GM23248 (cell line): ENCODE measurements around the gene TRAPPC2. TPM values are rescaled to one million over a fixed set of nuclear protein-coding genes. Genes with fewer than 3 reads are reported as not detected.
"Not testable (repeated sequence)": the region's sequence is repeated elsewhere in the genome, so short reads cannot be mapped to it uniquely, and the experiment has no call there.

ENCODE experiments used
- DNase-seq: peaks from one replicate; pipeline ENCODE4 v3.0.0-alpha.2; 2015
- H2AFZ ChIP-seq: fragments of 200-600 bp; sonication (generic); 2 replicates; pipeline ENCODE4 v1.6.1; 2016; ENCODE audit warnings: antibody characterized with exemption
- H3F3A ChIP-seq: fragments of 200-600 bp; sonication (generic); 2 replicates; pipeline ENCODE4 v1.6.1; 2016; ENCODE audit warnings: mild to moderate bottlenecking, antibody characterized with exemption, mixed run types; ENCODE audit not compliant: insufficient read depth
- H3K27ac ChIP-seq: fragments of 200-600 bp; sonication (generic); 2 replicates; pipeline ENCODE4 v1.5.1; 2016; ENCODE audit warnings: mild to moderate bottlenecking
- H3K27me3 ChIP-seq: fragments of 200-600 bp; sonication (generic); replicated peaks from 2 replicates; pipeline ENCODE4 v1.6.1; 2016; ENCODE audit warnings: mild to moderate bottlenecking; ENCODE audit not compliant: insufficient read depth
- H3K36me3 ChIP-seq: fragments of 200-600 bp; sonication (generic); 2 replicates; pipeline ENCODE4 v1.6.1; 2016; ENCODE audit warnings: low read depth, mild to moderate bottlenecking
- H3K4me1 ChIP-seq: fragments of 200-600 bp; sonication (generic); 2 replicates; pipeline ENCODE4 v1.6.1; 2016; ENCODE audit warnings: mild to moderate bottlenecking; ENCODE audit not compliant: insufficient read depth
- H3K4me2 ChIP-seq: fragments of 200-600 bp; sonication (generic); one replicate; pipeline ENCODE4 v1.6.1; 2016; ENCODE audit warnings: mild to moderate bottlenecking; ENCODE audit not compliant: unreplicated experiment
- H3K4me3 ChIP-seq: fragments of 200-600 bp; sonication (generic); 2 replicates; pipeline ENCODE4 v1.5.1; 2016; ENCODE audit warnings: mild to moderate bottlenecking
- H3K79me2 ChIP-seq: fragments of 200-600 bp; sonication (generic); 2 replicates; pipeline ENCODE4 v1.6.1; 2016; ENCODE audit warnings: mild to moderate bottlenecking; ENCODE audit not compliant: insufficient read depth
- H3K9ac ChIP-seq: fragments of 200-600 bp; sonication (generic); 2 replicates; pipeline ENCODE4 v1.6.1; 2016; ENCODE audit warnings: mild to moderate bottlenecking
- H3K9me2 ChIP-seq: fragments of 200-600 bp; sonication (generic); 2 replicates; pipeline ENCODE4 v1.6.1; 2016; ENCODE audit warnings: mixed run types, mild to moderate bottlenecking, moderate library complexity; ENCODE audit not compliant: insufficient read depth
- H3K9me3 ChIP-seq: fragments of 200-600 bp; sonication (generic); one replicate; pipeline ENCODE4 v1.6.1; 2017; ENCODE audit warnings: low read depth
- H4K20me1 ChIP-seq: fragments of 200-600 bp; sonication (generic); 2 replicates; pipeline ENCODE4 v1.6.0; 2016; ENCODE audit not compliant: insufficient read depth
- EZH2 ChIP-seq: fragments of 200-600 bp; sonication (generic); IDR thresholded peaks from 2 replicates; pipeline ENCODE4 v1.6.1; 2018; ENCODE audit warnings: antibody characterized with exemption, mild to moderate bottlenecking; ENCODE audit not compliant: insufficient read depth, poor library complexity, severe bottlenecking
- EZH2phosphoT487 ChIP-seq: fragments of 200-600 bp; sonication (generic); IDR thresholded peaks from 2 replicates; pipeline ENCODE4 v1.6.1; 2018; ENCODE audit warnings: antibody characterized with exemption, moderate library complexity, mild to moderate bottlenecking, low read depth; ENCODE audit not compliant: insufficient read depth
- WGBS, 2 experiments: methylation state at CpG; one replicate each; pipeline ENCODE4 v1.1.6; 2015 to 2017; ENCODE audit warnings: low lambda C conversion rate in 2 of 2, low coverage in 1 of 2; ENCODE audit errors: missing lambda C conversion rate in 2 of 2; 5-methylcytosine and 5-hydroxymethylcytosine counted together
- in situ Hi-C: fragments of 300-500 bp; cut with MboI; formaldehyde crosslinking; loops from 2 replicates; pipeline ENCODE4 v1.15.0; 2020
- polyA plus RNA-seq: library from polyadenylated mRNA; unstranded; fragments of >200 nt; fragmentation: Nextera tagmentation; extraction: Ambion mirVana; gene quantifications from 2 replicates; pipeline ENCODE4 v1.2.1, GENCODE V29; 2016
- total RNA-seq: library from RNA; depleted of rRNA; stranded (reverse); fragments of >200 nt; shearing (Covaris generic); gene quantifications from 2 replicates; pipeline ENCODE4 v1.2.3, GENCODE V29; 2014

TRAPPC2 gene
- total and polyA plus RNA-seq, 2 experiments from 2014 or later = 10.4 to 12.0 TPM

DNA sequence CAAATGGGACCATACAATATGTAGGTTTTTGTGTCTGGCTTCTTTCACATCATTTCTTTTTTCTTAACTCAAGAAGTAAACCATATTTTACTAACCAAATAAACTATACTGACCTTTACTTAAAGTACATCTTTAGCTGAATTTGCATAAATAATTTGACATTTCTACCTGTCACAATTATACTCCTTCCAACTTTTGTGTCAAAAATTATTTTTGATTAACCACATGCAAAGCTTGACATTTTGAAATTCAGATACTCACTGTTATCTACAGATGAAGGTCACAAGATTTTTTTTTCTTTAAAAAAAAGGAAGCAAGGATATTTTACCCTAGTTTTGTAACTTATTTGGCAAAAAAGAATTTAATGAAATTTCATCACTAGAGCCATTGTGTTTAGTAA is 57.5 kb downstream of the TRAPPC2 start:
- Histone ChIP-seq H3K27ac (no peak overlapping the region), H3K79me2 (no peaks in the 10 kb centered on the region), H3K4me1 (no peaks in the 10 kb centered on the region), H3F3A (no peaks in the 10 kb centered on the region), H3K9ac (no peak overlapping the region), H2AFZ (no peak overlapping the region), H3K36me3 (no peaks in the 10 kb centered on the region), H4K20me1 (no peaks in the 10 kb centered on the region), H3K9me2 (no peaks in the 10 kb centered on the region), H3K27me3 (no peaks in the 10 kb centered on the region), H3K4me3 (no peak overlapping the region), H3K9me3 (no peaks in the 10 kb centered on the region), H3K4me2 (no peak overlapping the region)
- no peak for DNase-seq
- TF ChIP-seq EZH2 (no peak), EZH2phosphoT487 (no peak)
- in situ Hi-C loops = no loop called here

DNA sequence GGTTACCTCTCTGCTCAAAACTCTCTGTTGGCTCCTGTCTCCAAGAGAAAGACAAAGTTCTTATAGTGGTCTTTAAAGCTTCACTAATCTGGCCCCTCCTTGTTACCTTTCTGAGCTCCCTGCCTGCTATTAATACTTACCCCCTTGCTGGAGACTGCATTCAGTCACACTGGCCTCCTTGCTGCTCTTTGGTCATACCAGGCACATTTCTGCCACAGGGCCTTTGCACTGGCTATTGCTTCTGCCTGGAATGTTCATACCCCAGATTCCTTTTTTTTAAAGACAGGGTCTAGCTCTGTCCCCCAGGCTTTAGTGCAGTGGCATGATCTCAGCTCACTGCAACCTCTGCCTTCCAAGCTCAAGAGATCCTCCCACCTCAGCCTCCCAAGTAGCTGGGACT is 61.4 kb downstream of the TRAPPC2 start:
- no peak for TF ChIP-seq EZH2
- TF ChIP-seq EZH2phosphoT487 = no peak
- Histone ChIP-seq H3K36me3 (no peaks in the 10 kb centered on the region), H4K20me1 (no peaks in the 10 kb centered on the region), H3K4me1 (peaks cover 8% of the 10 kb centered on the region), H3K9me2 (no peaks in the 10 kb centered on the region), H3K27me3 (no peaks in the 10 kb centered on the region), H3F3A (no peaks in the 10 kb centered on the region), H3K79me2 (no peaks in the 10 kb centered on the region), H3K9me3 (no peaks in the 10 kb centered on the region), H3K27ac (no peak overlapping the region), H3K4me3 (no peak overlapping the region), H3K9ac (no peak overlapping the region), H2AFZ (no peak overlapping the region), H3K4me2 (no peak overlapping the region)
- DNase-seq = no peak
- in situ Hi-C loops = loop anchor here (25.0 kb wide), 1 partner anchor 364 kb away; the partner anchor contains the start of gene GEMIN8

DNA sequence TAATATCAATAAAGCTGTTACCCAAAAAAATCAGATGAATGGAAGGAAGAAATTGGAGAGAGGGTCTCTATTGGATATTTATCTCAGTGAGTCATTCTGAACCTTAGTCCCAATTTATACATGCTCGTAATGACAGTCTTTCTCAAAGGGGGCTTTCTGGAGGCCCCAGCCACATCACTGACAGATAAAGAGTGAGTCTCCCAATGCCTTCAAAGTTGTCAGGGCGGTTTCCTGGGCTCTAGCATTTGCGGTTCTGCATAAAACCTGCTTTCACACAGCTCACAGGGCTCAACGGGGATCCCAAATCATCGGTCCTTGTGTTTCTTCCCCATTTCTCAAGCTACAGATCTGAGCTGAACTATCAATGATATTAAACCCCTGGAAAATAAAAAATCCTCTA is 64.2 kb downstream of the TRAPPC2 start:
- Histone ChIP-seq H3K4me1 (peaks cover 14% of the 10 kb centered on the region), H2AFZ (no peak overlapping the region), H4K20me1 (no peaks in the 10 kb centered on the region), H3K9ac (no peak overlapping the region), H3K9me2 (no peaks in the 10 kb centered on the region), H3K36me3 (no peaks in the 10 kb centered on the region), H3K9me3 (no peaks in the 10 kb centered on the region), H3K27ac (no peak overlapping the region), H3K79me2 (no peaks in the 10 kb centered on the region), H3F3A (0 out of 2 replicates have a peak, but pooled peaks cover 4% of the 10 kb centered on the region), H3K4me3 (no peak overlapping the region), H3K27me3 (no peaks in the 10 kb centered on the region), H3K4me2 (no peak overlapping the region)
- WGBS, 2 experiments = 95 to 100% methylated on average over 5 of the region's 5 CpGs
- TF ChIP-seq EZH2phosphoT487 (no peak), EZH2 (no peak)
- no peak for DNase-seq
- in situ Hi-C loops = loop anchor here (25.0 kb wide), 1 partner anchor 367 kb away; the partner anchor contains the start of gene GEMIN8

DNA sequence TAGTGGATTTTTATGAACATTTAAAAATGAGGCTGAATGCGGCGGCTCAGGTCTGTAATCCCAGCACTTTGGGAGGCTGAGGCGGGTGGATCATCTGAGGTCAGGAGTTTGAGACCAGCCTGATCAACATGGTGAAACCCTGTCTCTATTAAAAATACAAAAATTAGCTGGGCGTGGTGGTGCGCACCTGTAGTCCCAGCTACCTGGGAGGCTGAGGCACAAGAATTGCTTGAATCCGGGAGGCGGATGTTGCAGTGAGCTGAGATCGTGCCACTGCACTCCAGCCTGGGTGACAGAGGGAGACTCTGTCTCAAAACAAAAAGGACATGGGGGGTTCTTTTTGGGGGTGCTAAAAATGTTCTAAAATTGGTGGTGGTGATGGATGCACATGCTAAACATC is 64.7 kb downstream of the TRAPPC2 start:
- H3K9ac ChIP-seq = peak overlapping the region; percentile 76
- in situ Hi-C loops = loop anchor here (10.0 to 25.0 kb wide), 2 partner anchors 65 to 368 kb away; partner anchors contain the start of genes GEMIN8, OFD1 and TRAPPC2
- H3K79me2 ChIP-seq, H3K9me3 ChIP-seq, DNase-seq, H3F3A ChIP-seq, H3K9me2 ChIP-seq, H3K27me3 ChIP-seq, H4K20me1 ChIP-seq, H3K36me3 ChIP-seq, H3K4me2 ChIP-seq: not testable (repeated sequence)
- peak overlapping the region; percentile 40; the same call in 1 of the 2 replicates for H3K4me3 ChIP-seq
- WGBS, 2 experiments = 89 to 94% methylated on average over 8 of the region's 8 CpGs
- H3K27ac ChIP-seq = peak overlapping the region; percentile 89
- peaks cover 16% of the 10 kb centered on the region for H3K4me1 ChIP-seq
- peak overlapping the region; percentile 65; the same call in 1 of the 2 replicates for H2AFZ ChIP-seq

DNA sequence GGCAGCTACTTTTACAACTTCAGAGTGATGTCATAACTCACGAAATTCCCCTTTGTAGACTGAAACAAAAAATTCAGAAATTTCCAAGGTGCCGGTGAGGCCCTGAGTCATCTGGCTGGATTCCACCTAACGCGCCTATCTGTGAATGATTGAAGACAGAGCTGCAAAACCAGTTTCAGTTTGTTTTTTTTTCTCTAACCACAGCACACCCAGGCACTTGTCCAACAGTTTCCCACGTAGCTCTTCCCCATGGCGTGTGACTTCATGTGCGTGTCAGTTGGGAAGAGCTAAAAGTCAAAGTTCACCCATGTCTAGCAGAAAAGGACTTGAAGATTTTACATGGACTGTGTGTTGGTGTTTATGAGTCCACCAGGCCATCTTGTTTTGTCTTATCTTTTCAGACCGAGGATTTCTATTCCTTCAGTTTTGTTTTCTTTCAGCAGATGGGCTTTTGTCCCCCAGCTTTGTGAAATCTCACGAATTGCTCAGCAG is 65.1 kb downstream of the TRAPPC2 start:
- Histone ChIP-seq H3K27ac (peak overlapping the region; percentile 89), H3K27me3 (no peaks in the 10 kb centered on the region), H3K9me3 (no peaks in the 10 kb centered on the region), H4K20me1 (no peaks in the 10 kb centered on the region), H2AFZ (peak overlapping the region; percentile 65; the same call in 1 of the 2 replicates), H3K36me3 (no peaks in the 10 kb centered on the region), H3K4me2 (peak overlapping the region; percentile 55), H3K9me2 (no peaks in the 10 kb centered on the region), H3K9ac (peak overlapping the region; percentile 76), H3K4me1 (peaks cover 19% of the 10 kb centered on the region), H3K4me3 (peak overlapping the region; percentile 40), H3F3A (0 out of 2 replicates have a peak, but pooled peaks cover 13% of the 10 kb centered on the region), H3K79me2 (no peaks in the 10 kb centered on the region)
- DNase-seq = peak; percentile 89
- 0% methylated on average over 9 of the region's 9 CpGs for WGBS, 2 experiments
- in situ Hi-C loops = loop anchor here (10.0 to 25.0 kb wide), 2 partner anchors 66 to 368 kb away; partner anchors contain the start of genes GEMIN8, OFD1 and TRAPPC2
- TF ChIP-seq EZH2 (no peak), EZH2phosphoT487 (no peak)
